Measurements from ENCODE around the gene PLEKHM1. TPM values are rescaled to one million over a fixed set of nuclear protein-coding genes. Genes with fewer than 3 reads are reported as not detected.
A peak's percentile ranks its signal among the peaks of the same experiment; 100 is the strongest.

The PLEKHM1 gene
- total RNA-seq, 1 experiment from 2014 or later = 14.7 TPM

DNA sequence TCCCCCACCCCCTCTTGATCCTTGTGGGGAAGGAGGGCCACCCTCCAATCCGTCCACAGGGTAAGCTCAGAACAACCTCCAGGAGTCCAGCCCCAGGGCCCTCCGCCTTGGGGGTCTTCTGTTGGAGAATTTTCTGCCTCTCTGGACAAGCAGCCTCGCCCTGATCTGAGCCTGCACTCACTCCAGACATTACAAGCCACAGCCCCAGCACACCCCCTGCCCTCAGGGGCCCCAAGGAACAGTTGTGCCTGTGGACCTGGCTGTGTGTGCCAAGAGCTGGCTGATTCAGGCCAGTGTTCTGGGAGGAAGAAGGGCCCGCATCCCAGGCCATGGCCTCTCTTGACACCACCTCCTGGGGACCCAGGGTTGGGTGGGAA, 57.4 kb downstream of the PLEKHM1 start:
- Histone ChIP-seq H3K27me3 (no peaks in the 10 kb centered on the region; the same call in 1 of the 2 replicates), H3K4me3 (no peak overlapping the region), H3K9me3 (no peaks in the 10 kb centered on the region), H3K36me3 (no peaks in the 10 kb centered on the region)
- no peak for DNase-seq

GRCh38 chr17:45432405-45433158, 57.9 kb downstream of the PLEKHM1 start, which contains the start of gene ARHGAP27:
Gene ARHGAP27, minus strand, starts transcription at chr17:45432870. Its CDS starts 2,591 bp downstream, at chr17:45430279.
- no peaks in the 10 kb centered on the region for H3K36me3 ChIP-seq
- no peaks in the 10 kb centered on the region for H3K9me3 ChIP-seq
- no peaks in the 10 kb centered on the region; the same call in 1 of the 2 replicates for H3K27me3 ChIP-seq
- DNase-seq = no peak
- no peak within 1 kb of the TSS for H3K4me3 ChIP-seq

DNA sequence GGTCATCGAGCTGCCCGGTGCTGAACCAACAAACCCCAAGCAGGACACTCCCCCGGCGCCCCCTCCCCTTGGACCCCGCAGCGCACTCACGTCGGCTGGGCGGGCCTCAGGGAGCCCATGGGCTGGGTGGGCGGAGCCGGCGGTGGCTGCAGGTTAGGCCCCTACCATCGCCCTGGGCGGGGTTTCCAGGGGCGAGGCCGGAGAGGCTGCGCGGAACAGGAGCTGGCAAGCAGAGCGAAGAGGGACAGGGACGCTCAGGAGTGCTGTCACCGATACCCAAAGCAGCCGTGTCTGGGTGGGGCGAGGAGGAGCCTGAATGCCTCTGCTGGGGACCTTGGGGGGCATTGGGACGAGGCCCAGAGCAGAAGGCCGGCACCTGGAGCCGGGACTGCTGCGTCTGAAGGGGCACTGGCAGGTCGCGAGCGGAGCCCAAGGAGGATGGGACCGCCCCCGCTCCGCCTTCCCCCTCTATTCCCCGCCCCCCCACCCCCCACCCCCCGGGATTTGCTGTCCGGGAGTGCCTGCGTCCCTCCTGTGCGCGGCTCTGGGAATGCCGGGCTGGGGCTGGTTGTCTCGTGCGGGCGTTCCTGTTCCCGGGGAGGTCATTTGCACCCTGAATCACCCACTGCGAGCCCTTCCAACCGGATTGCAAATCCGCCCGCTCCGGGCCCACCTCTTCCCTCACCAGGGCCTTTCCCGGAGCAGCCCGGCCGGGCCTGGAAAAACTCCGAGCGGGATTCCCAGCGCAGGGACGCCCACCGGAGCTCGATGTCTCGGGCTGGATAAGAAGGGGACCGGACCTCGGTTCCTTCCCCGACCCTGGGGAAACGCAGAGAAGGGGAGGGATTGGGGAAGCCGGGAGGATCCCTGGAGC, 58.8 kb downstream of the PLEKHM1 start:
- H3K27me3 ChIP-seq = no peaks in the 10 kb centered on the region; the same call in 1 of the 2 replicates
- no peak for DNase-seq
- no peaks in the 10 kb centered on the region for H3K36me3 ChIP-seq
- no peaks in the 10 kb centered on the region for H3K9me3 ChIP-seq
- no peak overlapping the region for H3K4me3 ChIP-seq

- H3K9me3 ChIP-seq = no peaks in the 10 kb centered on the region
- no peaks in the 10 kb centered on the region; the same call in 1 of the 2 replicates for H3K27me3 ChIP-seq
- DNase-seq = no peak
- no peaks in the 10 kb centered on the region for H3K36me3 ChIP-seq
- H3K4me3 ChIP-seq = no peak overlapping the region
Measured at GRCh38 chr17:45430738-45431530, 59.6 kb downstream of the PLEKHM1 start.

DNA sequence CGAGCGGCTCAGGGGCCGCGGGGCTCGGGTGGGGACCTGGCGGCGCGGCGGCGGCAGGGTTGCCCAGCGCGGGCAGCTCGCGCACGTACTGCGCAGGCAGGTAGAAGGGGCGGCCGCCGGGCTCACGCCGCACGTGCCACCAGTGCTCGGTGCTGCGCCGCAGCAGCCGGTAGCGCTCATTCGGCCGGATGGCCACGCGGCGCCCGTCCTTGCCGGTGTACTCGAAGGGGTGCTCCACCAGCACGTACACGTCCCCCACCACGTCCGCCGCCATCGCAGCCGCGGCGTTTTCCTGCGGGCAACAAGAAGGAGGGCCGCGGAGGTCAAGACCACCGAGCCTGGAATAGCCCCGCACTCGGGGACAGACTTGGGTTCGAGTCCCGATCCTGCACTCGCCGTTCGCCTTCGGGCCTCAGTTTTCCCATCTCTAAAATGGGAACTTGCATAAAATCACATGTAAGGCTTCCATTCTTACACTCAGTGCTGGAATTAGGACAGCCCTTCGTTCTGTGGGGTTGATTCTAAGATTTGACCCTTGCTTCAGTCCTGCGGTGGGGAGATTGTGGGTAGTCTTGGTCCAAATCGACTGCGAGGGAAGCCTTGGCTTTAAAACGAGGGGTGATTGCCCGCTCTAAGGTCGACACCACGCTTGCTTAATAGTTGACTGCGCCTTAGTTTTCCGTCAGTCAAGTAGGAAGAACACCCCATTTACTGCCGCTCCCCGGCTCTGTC, 60.3 kb downstream of the PLEKHM1 start:
- Histone ChIP-seq H3K9me3 (no peaks in the 10 kb centered on the region), H3K27me3 (no peaks in the 10 kb centered on the region; the same call in 1 of the 2 replicates)
- no peak for DNase-seq

GRCh38 chr17:45429339-45430005, 61.0 kb downstream of the PLEKHM1 start:
- H3K36me3 ChIP-seq = no peaks in the 10 kb centered on the region
- no peak for DNase-seq
- no peak overlapping the region for H3K4me3 ChIP-seq
- no peaks in the 10 kb centered on the region for H3K9me3 ChIP-seq
- no peaks in the 10 kb centered on the region; the same call in 1 of the 2 replicates for H3K27me3 ChIP-seq

More for the DNA sequence above, 60.3 kb downstream of the PLEKHM1 start:
- H3K36me3 ChIP-seq = no peaks in the 10 kb centered on the region
- no peak overlapping the region for H3K4me3 ChIP-seq

DNA sequence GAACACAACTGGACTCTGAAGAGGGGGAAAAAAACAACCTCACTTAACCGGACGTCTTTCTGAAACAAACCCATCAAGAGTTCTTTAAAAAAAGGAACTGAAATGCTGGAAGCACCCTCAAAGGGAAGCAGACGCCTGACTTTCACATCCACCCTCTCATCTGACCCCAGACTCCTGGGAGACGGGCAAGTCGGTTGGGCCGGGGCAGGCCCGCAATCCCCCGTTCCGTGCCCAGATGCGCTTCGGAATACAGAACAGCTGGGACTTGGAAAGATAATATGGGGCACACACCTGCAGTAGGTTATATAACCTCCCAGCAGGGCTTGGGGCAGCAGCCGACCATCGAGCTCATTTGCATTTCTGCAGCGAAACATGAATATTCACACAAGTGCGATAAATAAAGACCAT, 61.6 kb downstream of the PLEKHM1 start:
- Histone ChIP-seq H3K27me3 (no peaks in the 10 kb centered on the region; the same call in 1 of the 2 replicates), H3K36me3 (no peaks in the 10 kb centered on the region), H3K9me3 (no peaks in the 10 kb centered on the region), H3K4me3 (no peak overlapping the region)
- no peak for DNase-seq

- Histone ChIP-seq H3K27me3 (no peaks in the 10 kb centered on the region; the same call in 1 of the 2 replicates), H3K4me3 (no peak overlapping the region)
Measured at GRCh38 chr17:45428050-45428617, 62.4 kb downstream of the PLEKHM1 start.

GRCh38 chr17:45427181-45427835, 63.2 kb downstream of the PLEKHM1 start:
- H3K9me3 ChIP-seq = no peaks in the 10 kb centered on the region
- no peaks in the 10 kb centered on the region; the same call in 1 of the 2 replicates for H3K27me3 ChIP-seq
- no peak for DNase-seq
- no peak overlapping the region for H3K4me3 ChIP-seq
- no peaks in the 10 kb centered on the region for H3K36me3 ChIP-seq

More at GRCh38 chr17:45428050-45428617, 62.4 kb downstream of the PLEKHM1 start:
- DNase-seq = peak; percentile 77
- Histone ChIP-seq H3K36me3 (no peaks in the 10 kb centered on the region), H3K9me3 (no peaks in the 10 kb centered on the region)

GRCh38 chr17:45426561-45426960, 64.0 kb downstream of the PLEKHM1 start:
- no peak for DNase-seq
- Histone ChIP-seq H3K36me3 (no peaks in the 10 kb centered on the region), H3K9me3 (no peaks in the 10 kb centered on the region), H3K4me3 (no peak overlapping the region), H3K27me3 (no peaks in the 10 kb centered on the region; the same call in 1 of the 2 replicates)

- no peaks in the 10 kb centered on the region for H3K36me3 ChIP-seq
- no peak overlapping the region for H3K4me3 ChIP-seq
- no peaks in the 10 kb centered on the region for H3K9me3 ChIP-seq
- DNase-seq = no peak
- no peaks in the 10 kb centered on the region; the same call in 1 of the 2 replicates for H3K27me3 ChIP-seq
Measured at GRCh38 chr17:45425984-45426413, 64.5 kb downstream of the PLEKHM1 start.

DNA sequence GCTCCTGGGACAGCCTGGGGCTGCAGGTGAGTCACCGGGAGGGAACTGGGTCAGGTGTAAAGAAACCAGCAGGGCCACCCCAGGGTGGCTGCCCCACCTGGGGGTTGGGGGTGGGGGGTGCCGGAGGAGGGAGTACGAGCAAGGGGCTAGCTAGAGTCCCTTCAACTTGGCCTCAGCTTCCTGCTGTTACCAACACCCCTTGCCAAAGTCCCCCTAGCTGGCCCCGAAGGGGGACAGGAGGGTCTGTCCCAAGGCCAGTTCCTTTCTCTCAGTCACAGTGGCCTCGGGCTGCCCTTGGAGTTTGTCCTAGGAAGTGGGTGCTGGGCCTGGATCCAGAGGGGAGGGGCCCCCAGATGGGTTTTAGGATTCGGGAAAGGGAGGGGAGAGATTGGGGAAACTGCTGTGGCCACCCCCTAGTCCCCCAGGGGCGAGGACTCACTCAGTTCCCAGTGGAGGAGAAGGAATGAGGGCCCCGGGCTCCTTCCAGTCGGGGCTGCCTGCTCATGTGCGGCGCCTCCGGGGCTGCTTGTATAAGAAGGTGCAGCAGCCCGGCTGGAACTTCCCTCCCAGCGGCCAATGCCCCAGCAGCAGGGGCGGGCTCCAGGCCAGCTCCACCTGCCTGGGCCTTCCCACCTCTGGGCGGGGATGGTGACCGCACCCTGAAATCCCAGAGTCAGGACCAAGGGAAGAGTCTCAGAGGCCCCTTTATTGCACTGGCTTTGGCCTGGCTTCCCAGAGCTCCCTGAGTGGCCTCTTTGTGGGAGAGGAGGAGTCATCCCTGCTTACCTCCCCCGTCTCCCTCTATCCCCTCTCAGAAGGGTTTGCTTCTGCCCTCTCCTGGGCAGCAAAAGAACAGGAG, 65.2 kb downstream of the PLEKHM1 start:
- H3K9me3 ChIP-seq = no peaks in the 10 kb centered on the region

DNA sequence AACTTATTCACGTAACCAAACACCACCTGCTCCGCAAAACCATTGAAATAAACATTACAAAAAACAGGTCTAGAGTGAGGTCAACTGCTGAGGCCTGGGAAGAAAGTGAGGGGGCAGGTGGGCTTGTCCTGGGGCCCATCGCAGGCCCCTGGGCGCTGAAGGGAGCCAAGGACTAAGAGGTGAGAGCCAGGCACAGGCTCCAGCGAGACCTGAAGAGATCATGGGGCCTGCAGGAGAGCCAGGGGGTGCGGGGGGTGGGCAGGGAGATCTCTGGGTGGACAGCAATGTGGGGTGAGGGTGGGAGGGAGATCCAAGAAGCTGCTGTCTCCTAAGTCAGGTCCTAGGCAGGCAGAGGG, 65.8 kb downstream of the PLEKHM1 start:
- no peak for DNase-seq
- Histone ChIP-seq H3K4me3 (no peak overlapping the region), H3K27me3 (peaks cover under 1% of the 10 kb centered on the region), H3K9me3 (no peaks in the 10 kb centered on the region), H3K36me3 (no peaks in the 10 kb centered on the region)

More for the DNA sequence above, 65.2 kb downstream of the PLEKHM1 start:
- Histone ChIP-seq H3K4me3 (no peak overlapping the region), H3K36me3 (no peaks in the 10 kb centered on the region), H3K27me3 (no peaks in the 10 kb centered on the region; the same call in 1 of the 2 replicates)
- peak; percentile 52 for DNase-seq

- no peaks in the 10 kb centered on the region for H3K36me3 ChIP-seq
- no peak for DNase-seq
- no peaks in the 10 kb centered on the region for H3K9me3 ChIP-seq
- no peak overlapping the region for H3K4me3 ChIP-seq
- H3K27me3 ChIP-seq = peaks cover 2% of the 10 kb centered on the region
Measured at GRCh38 chr17:45423975-45424335, 66.6 kb downstream of the PLEKHM1 start.

Data from MG63 (cell line).